Nephron progenitor cell (in vitro differentiated cells): Measurements from ENCODE around the gene AK6.

ENCODE experiments used
- DNase-seq: peaks from one replicate; pipeline ENCODE4 v3.0.0; 2021
- H3K27ac Mint-ChIP-seq: 2 replicates; pipeline ENCODE4 v1.8.0; 2021; ENCODE audit warnings: mild to moderate bottlenecking, moderate library complexity, mixed read lengths
- H3K27me3 Mint-ChIP-seq: 2 replicates; pipeline ENCODE4 v1.8.0; 2021; ENCODE audit warnings: mild to moderate bottlenecking, low read depth, mixed read lengths; ENCODE audit not compliant: poor library complexity
- H3K36me3 Mint-ChIP-seq: 2 replicates; pipeline ENCODE4 v1.8.0; 2021; ENCODE audit warnings: low read depth, mixed read lengths
- H3K4me1 Mint-ChIP-seq: 2 replicates; pipeline ENCODE4 v1.8.0; 2021; ENCODE audit warnings: mixed read lengths
- H3K4me3 Mint-ChIP-seq: 2 replicates; pipeline ENCODE4 v1.8.0; 2021; ENCODE audit warnings: mild to moderate bottlenecking, moderate library complexity, mixed read lengths
- H3K9me3 Mint-ChIP-seq: 2 replicates; pipeline ENCODE4 v1.8.0; 2021; ENCODE audit warnings: mild to moderate bottlenecking, moderate library complexity, mixed read lengths
- CTCF ChIP-seq: fragments of 200-600 bp; sonication (generic); IDR thresholded peaks from 2 replicates; pipeline ENCODE4 v1.5.0; 2021; ENCODE audit warnings: antibody characterized with exemption

Gene AK6

GRCh38 chr5:69369340-69370121, at the start of gene AK6, which contains the start of the genes RAD17 and TAF9:
Gene AK6, minus strand, starts transcription at chr5:69369520. Its CDS starts 30 bp downstream, at chr5:69369490.
Gene RAD17, plus strand, starts transcription at chr5:69369818. Its CDS starts 2,391 bp downstream, at chr5:69372209.
Gene TAF9, minus strand, starts transcription at chr5:69369520. Its CDS starts 3,783 bp downstream, at chr5:69365737.
- peaks cover 27% of the 10 kb centered on the region for H3K4me1 Mint-ChIP-seq
- peak within 1 kb of the TSS; percentile 95 for H3K4me3 Mint-ChIP-seq
- no peaks in the 10 kb centered on the region for H3K27me3 Mint-ChIP-seq
- peaks cover 23% of the 10 kb centered on the region for H3K36me3 Mint-ChIP-seq
- peak; percentile 88 for DNase-seq
- peak within 1 kb of the TSS; percentile 100 for H3K27ac Mint-ChIP-seq
- no peak for TF ChIP-seq CTCF
- no peaks in the 10 kb centered on the region for H3K9me3 Mint-ChIP-seq

- DNase-seq = no peak
- peaks cover 50% of the 10 kb centered on the region for H3K36me3 Mint-ChIP-seq
- no peak for TF ChIP-seq CTCF
- H3K27me3 Mint-ChIP-seq = peaks cover 54% of the 10 kb centered on the region
- no peak overlapping the region for H3K27ac Mint-ChIP-seq
- H3K9me3 Mint-ChIP-seq = peaks cover 13% of the 10 kb centered on the region
- peaks cover 14% of the 10 kb centered on the region for H3K4me1 Mint-ChIP-seq
- H3K4me3 Mint-ChIP-seq = no peak overlapping the region
These were observed 49.2 kb upstream of the AK6 start for GRCh38 chr5:69418554-69418953.

GRCh38 chr5:69416699-69417098, 47.4 kb upstream of the AK6 start:
- TF ChIP-seq CTCF = no peak
- DNase-seq = no peak
- H3K4me3 Mint-ChIP-seq = no peak overlapping the region
- H3K9me3 Mint-ChIP-seq = no peaks in the 10 kb centered on the region
- peaks cover 14% of the 10 kb centered on the region for H3K4me1 Mint-ChIP-seq
- peaks cover 54% of the 10 kb centered on the region for H3K27me3 Mint-ChIP-seq
- peaks cover 54% of the 10 kb centered on the region for H3K36me3 Mint-ChIP-seq
- no peak overlapping the region for H3K27ac Mint-ChIP-seq

- Mint-ChIP-seq H3K27me3 (peaks cover 54% of the 10 kb centered on the region), H3K27ac (no peak overlapping the region), H3K9me3 (no peaks in the 10 kb centered on the region), H3K36me3 (peaks cover 59% of the 10 kb centered on the region), H3K4me1 (peaks cover 14% of the 10 kb centered on the region), H3K4me3 (peak overlapping the region; percentile 87)
- no peak for TF ChIP-seq CTCF
- DNase-seq = no peak
These were observed 46.9 kb upstream of the AK6 start for GRCh38 chr5:69416180-69416579.

- TF ChIP-seq CTCF = no peak
- Mint-ChIP-seq H3K27me3 (peaks cover 54% of the 10 kb centered on the region), H3K36me3 (peaks cover 58% of the 10 kb centered on the region), H3K4me1 (peaks cover 14% of the 10 kb centered on the region), H3K27ac (no peak overlapping the region), H3K4me3 (peak overlapping the region; percentile 87), H3K9me3 (no peaks in the 10 kb centered on the region)
- peak; percentile 24 for DNase-seq
These were observed 46.3 kb upstream of the AK6 start for GRCh38 chr5:69415584-69415958.
